Superior temporal gyrus (tissue), 1 donor: Measurements from ENCODE around the gene RAP1GDS1.
"Not testable (repeated sequence)": the region's sequence is repeated elsewhere in the genome, so short reads cannot be mapped to it uniquely, and the experiment has no call there.

ENCODE experiments used
- DNase-seq: peaks from one replicate; pipeline ENCODE4 v3.0.0-alpha.2; 2016; ENCODE audit errors: extremely low spot score

RAP1GDS1 gene

DNA sequence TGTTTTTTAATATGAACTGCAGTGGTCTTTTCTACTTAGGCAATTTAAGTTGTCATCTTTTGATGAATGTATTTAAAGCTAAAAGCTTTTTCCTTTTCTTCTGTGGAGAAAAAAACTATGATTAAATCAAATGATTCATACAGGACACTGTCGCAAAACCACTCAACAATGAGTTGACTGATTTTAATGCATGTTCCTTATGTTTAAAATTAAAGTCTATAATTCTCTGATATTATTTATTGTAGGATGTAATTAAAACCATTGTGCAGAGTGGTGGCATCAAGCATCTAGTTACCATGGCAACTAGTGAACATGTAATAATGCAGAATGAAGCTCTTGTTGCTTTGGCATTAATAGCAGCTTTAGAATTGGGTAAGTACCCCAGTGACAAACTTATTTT lies 172.5 kb downstream of the RAP1GDS1 start:
- DNase-seq = no peak

DNA sequence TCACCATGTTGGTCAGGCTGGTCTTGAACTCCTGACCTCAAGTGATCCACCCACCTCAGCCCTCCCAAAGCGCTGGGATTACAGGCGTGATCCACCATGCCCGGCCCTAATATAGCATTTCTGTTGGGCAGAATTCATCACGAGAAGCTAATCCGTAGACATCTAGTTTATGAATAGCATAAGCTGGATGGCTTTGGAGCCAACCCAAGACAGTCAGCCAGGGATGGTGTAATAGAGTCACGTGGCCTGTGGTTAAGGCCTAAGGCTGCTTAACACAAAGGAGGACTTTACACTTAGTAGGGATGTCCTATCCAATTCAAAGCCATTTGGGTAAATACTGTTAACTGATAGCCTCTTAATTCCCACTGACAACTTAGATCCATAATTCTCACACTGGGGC lies 173.6 kb downstream of the RAP1GDS1 start:
- DNase-seq = no peak

- DNase-seq = no peak
Measured at GRCh38 chr4:98444371-98444770, 183.2 kb downstream of the RAP1GDS1 start.

DNA sequence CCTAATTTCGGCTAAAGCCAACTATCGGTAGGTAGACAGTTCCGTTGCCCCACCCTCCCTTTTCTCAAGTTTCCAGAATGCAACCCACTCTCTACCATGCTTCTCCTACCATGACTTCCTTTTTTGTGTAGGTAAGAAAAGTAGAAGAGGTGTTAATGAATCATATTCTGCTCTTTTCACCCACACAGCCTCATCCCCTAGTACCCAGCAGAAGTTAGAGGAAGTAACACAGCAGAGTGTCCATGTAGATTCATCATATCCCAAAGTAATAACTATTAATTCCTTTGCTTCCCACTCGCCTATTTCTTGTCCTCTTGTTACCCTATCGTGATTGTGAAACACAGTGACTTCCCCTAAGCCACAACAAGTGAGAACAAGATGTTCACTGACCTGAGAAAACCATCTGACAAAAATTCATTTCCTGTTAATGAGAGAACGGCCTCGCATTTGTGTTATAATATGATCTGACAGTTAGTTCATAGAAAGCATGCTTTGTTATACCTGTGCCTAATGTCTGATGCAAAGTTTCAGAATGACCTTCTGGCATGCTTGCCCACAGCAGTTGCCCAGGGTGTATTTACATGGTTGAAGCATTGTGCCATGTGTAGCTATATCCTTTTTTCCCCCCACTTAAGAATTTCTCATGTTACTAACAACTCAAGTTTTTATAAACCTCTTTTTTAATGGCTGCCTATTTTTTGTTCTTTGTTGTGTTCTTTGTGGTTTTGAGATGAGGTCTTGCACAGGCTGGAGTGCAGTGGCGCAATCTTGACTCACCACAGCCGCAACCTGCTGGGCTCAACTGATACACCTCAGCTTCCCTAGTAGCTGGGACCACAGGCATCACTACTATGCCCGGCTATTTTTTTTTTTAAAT lies 185.6 kb downstream of the RAP1GDS1 start:
- DNase-seq = no peak

DNA sequence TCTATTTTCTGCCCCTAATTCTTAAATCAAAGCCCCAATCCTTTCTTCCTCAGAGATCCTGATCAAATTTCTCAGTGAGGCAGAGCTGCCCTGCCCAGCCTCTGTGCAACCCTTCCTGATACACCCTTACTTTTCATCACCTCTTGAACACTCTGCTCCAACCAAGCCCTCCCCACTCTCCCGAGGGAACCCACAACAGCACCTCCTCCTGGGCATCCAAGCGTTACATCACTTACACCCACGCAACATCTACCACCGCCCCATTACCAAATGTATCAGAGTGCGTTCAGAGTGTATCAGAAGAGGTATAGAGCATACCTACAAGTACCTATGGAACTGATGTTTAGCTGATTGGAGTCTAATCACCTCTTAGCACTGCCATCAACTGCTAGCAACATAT lies 186.5 kb downstream of the RAP1GDS1 start:
- DNase-seq = no peak

DNA sequence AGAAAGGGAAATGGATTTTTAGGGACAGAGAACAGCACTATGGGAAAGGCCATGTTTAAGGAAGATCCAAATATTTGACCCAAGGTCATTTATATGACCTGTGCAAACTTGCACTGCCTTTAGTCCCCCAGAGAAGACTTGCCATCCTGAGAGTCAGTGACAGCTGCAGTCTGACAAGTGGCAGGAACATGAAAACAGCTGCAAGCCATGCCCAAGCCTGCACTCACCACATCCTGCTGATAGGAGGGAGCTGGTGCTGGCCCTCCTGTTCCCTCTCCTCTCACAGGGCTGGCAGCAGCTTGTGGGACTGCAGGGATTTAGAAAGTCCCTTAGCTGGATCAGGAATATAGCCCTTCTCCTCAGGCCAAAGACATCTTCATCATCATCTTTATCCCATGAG lies 187.7 kb downstream of the RAP1GDS1 start:
- DNase-seq = no peak

- DNase-seq = no peak
Measured at GRCh38 chr4:98452091-98452490, 190.9 kb downstream of the RAP1GDS1 start.

DNA sequence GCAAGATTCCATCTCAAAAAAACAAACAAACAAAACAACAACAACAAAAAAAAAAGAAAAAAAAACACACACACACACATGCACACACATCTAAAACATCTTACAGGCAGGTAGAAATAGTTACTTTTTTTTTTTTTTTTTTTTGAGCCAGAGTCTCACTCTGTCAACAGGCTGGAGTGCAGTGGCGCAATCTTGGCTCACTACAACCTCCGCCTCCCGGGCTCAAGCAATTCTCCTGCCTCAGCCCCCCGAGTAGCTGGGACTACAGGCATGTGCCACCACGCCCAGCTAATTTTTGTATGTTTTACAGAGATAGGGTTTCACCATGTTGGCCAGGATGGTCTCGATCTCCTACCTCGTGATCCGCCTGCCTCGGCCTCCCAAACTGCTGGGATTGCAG lies 196.2 kb downstream of the RAP1GDS1 start:
- not testable (repeated sequence) for DNase-seq

- DNase-seq = not testable (repeated sequence)
Measured at GRCh38 chr4:98461121-98461865, 200.1 kb downstream of the RAP1GDS1 start.

DNA sequence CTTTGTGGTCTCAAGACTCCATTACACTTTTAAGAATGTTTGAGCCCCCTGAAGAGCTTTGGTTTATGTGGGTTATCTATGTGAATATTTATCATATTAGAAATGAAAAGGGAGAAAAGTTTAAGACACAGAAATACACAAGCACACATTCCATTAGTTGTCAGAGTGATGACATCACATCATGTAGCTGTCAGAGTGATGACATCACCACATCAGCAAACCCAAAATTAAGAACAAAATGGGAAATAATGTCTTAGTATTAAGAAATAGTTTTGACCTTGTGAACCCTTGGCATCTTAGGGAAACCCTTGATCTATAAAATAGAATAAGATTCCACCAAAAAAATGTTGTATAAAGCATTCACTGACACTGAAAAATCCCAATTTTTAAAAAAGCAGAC lies 201.3 kb downstream of the RAP1GDS1 start:
- no peak for DNase-seq

GRCh38 chr4:98466868-98467599 lies 205.8 kb downstream of the RAP1GDS1 start:
- no peak for DNase-seq

DNA sequence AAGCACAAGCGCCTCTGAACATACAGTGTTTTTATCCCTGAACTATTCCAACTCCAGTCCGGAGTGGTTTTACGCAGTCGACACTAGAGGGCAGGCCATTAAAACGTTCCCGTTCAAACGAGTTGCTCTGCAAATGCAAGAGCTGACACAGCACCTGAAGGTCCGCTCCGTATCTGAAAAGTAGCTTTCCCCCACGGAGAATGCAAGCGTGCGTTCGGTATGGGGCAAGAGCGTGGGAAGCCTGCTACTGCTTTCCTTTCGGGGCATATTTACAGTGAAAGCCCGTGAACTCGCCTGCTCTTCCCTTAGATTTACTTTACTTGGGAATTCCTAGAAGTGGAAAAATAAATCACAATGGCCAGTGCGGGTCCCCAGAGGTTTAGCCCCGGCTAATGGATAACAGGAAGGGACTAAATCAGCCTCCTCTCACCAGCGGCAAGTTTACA lies 206.5 kb downstream of the RAP1GDS1 start:
- peak; percentile 96 for DNase-seq

GRCh38 chr4:98468709-98469108 lies 207.5 kb downstream of the RAP1GDS1 start:
- peak; percentile 70 for DNase-seq

DNA sequence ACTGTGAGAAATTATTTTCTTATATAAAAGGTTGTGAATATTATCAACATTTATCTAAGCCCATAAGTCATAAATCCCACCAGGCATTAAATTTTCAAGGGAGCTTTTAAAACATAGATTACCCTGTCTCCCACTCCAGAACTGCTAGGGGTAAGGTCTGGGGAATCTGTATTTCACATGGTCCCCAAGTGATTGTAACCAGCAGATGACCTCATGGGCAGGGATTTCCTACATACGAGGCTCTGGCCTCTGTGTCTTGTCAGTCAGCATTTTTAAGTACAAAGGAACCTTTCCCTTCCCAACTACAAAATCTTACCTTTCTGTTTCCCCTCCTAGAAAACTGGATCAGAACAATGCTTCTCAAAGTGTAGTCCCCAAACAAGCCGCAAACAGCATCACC lies 208.6 kb downstream of the RAP1GDS1 start:
- no peak for DNase-seq

- no peak for DNase-seq
Measured at GRCh38 chr4:98470366-98470765, 209.2 kb downstream of the RAP1GDS1 start.

GRCh38 chr4:98470831-98471230 lies 209.6 kb downstream of the RAP1GDS1 start:
- no peak for DNase-seq

DNA sequence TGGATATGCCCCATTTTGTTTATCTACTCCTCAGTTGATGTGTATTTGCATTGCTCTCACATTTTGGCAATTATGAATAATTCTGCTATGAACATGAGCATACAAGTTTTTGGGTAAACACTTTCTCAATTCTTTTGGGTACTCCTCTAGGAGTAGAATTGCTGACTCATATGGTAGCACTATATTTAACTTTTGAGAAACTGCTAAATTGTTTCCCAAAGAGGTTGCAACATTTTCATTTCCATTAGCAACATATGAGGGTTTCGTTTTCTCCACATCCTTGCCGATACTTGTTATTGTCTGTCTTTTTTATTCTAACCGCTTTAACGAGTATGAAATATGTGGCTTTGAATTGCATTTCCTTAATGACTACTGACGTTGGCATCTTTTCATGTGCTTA lies 211.9 kb downstream of the RAP1GDS1 start:
- no peak for DNase-seq

- no peak for DNase-seq
Measured at GRCh38 chr4:98474408-98474844, 213.2 kb downstream of the RAP1GDS1 start.

DNA sequence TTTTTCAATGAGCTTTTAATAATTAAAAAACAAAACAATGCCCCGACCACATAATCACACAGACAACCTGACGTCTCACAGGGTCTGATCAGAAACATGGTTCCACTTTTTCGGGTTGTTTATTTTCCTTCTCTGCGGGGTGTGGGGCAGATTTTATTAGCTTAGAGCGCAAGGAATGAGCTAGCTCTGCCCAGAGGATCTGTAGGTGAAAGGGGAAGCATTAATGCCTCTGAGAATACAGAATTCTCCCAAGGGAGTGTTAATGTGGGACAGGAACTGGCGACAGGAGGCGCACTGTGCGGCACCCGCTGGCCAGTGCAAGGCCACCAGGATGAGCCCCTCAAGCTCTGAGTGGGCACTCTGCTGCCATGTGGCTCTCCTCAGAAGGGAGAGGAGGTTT lies 215.7 kb downstream of the RAP1GDS1 start:
- no peak for DNase-seq

DNA sequence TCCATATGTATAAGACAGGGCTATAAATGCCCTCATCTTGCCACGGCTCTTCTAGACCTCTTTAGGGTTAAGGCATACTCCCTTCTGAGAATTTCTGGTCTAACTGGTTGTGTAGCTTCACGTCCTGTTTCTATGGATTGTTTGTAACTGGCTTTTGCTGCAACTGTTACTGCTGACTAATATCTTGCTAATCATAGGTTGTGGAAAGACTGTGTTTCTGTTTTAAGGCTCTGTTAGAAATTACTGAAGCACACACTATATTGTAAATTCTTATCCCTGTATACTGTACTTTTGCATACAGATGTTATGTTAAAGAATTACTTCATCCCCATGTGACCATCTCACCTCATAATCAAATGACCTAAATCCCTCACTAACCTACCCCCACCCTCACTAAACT lies 218.4 kb downstream of the RAP1GDS1 start:
- DNase-seq = not testable (repeated sequence)

- no peak for DNase-seq
Measured at GRCh38 chr4:98480535-98480934, 219.4 kb downstream of the RAP1GDS1 start.

DNA sequence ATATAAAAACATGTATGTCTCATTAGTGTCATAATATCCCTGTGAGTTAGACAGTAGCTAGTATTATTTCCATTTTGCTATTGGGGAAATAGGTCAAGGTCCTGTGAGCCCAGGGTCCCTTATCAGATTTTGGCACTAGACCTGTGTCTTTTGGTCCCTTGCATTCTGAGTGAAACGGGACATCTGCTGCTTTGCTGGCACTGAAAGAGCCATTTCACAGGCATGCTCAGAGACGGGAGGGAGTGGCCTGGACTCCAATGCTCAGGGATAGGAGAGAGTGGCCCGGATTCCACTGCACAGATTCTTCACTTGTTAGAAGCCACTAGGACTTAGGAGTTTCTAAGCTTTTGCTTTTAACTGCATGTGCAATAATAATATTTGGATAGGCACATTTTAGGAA lies 220.0 kb downstream of the RAP1GDS1 start:
- peak; percentile 69 for DNase-seq
